GM12874 (cell line): ENCODE results near the gene CMBL.

Source experiments
- CTCF ChIP-seq: IDR thresholded peaks from 2 replicates; pipeline ENCODE4 v1.5.1; 2011; ENCODE audit warnings: low read depth, mild to moderate bottlenecking, control low read depth, low read length, moderate library complexity; ENCODE audit not compliant: insufficient read depth

CMBL gene

GRCh38 chr5:10329820-10330481 lies 22.2 kb upstream of the CMBL start:
- TF ChIP-seq CTCF, result no peak

GRCh38 chr5:10329446-10329819 lies 21.7 kb upstream of the CMBL start:
- no peak for TF ChIP-seq CTCF

- no peak for TF ChIP-seq CTCF
These were observed 20.6 kb upstream of the CMBL start for GRCh38 chr5:10328323-10328722.

GRCh38 chr5:10324518-10325370 lies 17.0 kb upstream of the CMBL start:
- TF ChIP-seq CTCF, result no peak

- TF ChIP-seq CTCF, result no peak
These were observed 16.1 kb upstream of the CMBL start for GRCh38 chr5:10323588-10324488.

GRCh38 chr5:10321882-10322281 lies 14.2 kb upstream of the CMBL start:
- no peak for TF ChIP-seq CTCF

GRCh38 chr5:10320793-10321192 lies 13.1 kb upstream of the CMBL start:
- no peak for TF ChIP-seq CTCF
